Activated B cell treated with CpG ODN at 0.5 μM for 24 hours (primary cell): Measurements from ENCODE around the gene FAM81A. TPM values are rescaled to one million over a fixed set of nuclear protein-coding genes. Genes with fewer than 3 reads are reported as not detected.

Experiments used
- ATAC-seq: fragments of 200-7000 bp; cut with Tn5 transposase; one replicate; pipeline ENCODE4 v1.10.0; 2021; ENCODE audit warnings: low read depth, mild to moderate bottlenecking, moderate library complexity
- CTCF ChIA-PET: fragments of 350-600 bp; sonication (Branson Sonifier 250); formaldehyde crosslinking; loops from one replicate; lab custom pipeline; 2021; ENCODE audit warnings: antibody characterized with exemption; lab: Charles Lee
- POLR2A ChIA-PET: fragments of 350-600 bp; sonication (Branson Sonifier 250); formaldehyde crosslinking; loops from one replicate; lab custom pipeline; 2021; ENCODE audit warnings: antibody characterized with exemption; lab: Charles Lee
- DNase-seq: peaks from one replicate; pipeline ENCODE4 v3.0.0; 2022
- H3K27ac Mint-ChIP-seq: one replicate; pipeline ENCODE4 v1.8.0; 2020; ENCODE audit warnings: mixed read lengths
- H3K27me3 Mint-ChIP-seq: one replicate; pipeline ENCODE4 v1.8.0; 2021; ENCODE audit warnings: mixed read lengths
- H3K36me3 Mint-ChIP-seq: one replicate; pipeline ENCODE4 v1.8.0; 2021; ENCODE audit warnings: low read depth, mixed read lengths
- H3K4me1 Mint-ChIP-seq: one replicate; pipeline ENCODE4 v1.8.0; 2021; ENCODE audit warnings: mixed read lengths
- H3K4me3 Mint-ChIP-seq: one replicate; pipeline ENCODE4 v1.8.0; 2020; ENCODE audit warnings: mild to moderate bottlenecking, mixed read lengths
- H3K9me3 Mint-ChIP-seq: one replicate; pipeline ENCODE4 v1.8.0; 2020; ENCODE audit warnings: mixed read lengths
- intact Hi-C: fragments of 100-400 bp; cut with micrococcal nuclease; formaldehyde crosslinking; loops from one replicate; pipeline ENCODE4 v1.15.1; 2024
- total RNA-seq: library from RNA; stranded (reverse); gene quantifications from 2 replicates; pipeline ENCODE4 v1.2.3, GENCODE V29; 2022
- TF ChIP-seq, protein P1 (sequence below): fragments of 200-600 bp; IDR thresholded peaks from one replicate; pipeline ENCODE4 v1.8.0; 2022; ENCODE audit warnings: antibody characterized with exemption, mild to moderate bottlenecking

Gene FAM81A
- total RNA-seq, 1 donor from 2014 or later: 6.2 TPM

DNA sequence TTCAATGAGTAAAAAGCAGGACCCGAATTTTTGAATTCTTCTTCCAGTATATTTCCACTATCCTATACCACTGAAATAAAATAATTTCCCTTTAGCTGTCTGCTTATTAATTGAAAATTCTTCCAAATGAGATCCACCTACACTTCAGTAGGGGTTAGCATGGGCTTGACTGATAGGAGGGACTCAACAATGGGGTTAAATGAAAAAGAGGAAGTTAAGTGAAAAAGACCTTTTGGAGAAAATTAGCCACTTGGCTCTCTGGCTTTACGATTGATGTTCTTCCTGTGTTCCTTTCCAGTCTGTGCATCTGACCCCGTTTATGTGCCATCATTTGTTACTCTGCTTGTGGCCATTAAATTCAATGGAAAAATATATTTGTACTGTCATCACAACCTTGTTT, 119.6 kb downstream of the FAM81A start:
- ChIA-PET POLR2A (no interaction called here), CTCF (no interaction called here)
- H3K27me3 Mint-ChIP-seq: no peaks in the 10 kb centered on the region
- H3K4me1 Mint-ChIP-seq: peaks cover 5% of the 10 kb centered on the region
- no peak overlapping the region for H3K27ac Mint-ChIP-seq
- H3K4me3 Mint-ChIP-seq: no peak overlapping the region
- TF ChIP-seq, protein P1, sequence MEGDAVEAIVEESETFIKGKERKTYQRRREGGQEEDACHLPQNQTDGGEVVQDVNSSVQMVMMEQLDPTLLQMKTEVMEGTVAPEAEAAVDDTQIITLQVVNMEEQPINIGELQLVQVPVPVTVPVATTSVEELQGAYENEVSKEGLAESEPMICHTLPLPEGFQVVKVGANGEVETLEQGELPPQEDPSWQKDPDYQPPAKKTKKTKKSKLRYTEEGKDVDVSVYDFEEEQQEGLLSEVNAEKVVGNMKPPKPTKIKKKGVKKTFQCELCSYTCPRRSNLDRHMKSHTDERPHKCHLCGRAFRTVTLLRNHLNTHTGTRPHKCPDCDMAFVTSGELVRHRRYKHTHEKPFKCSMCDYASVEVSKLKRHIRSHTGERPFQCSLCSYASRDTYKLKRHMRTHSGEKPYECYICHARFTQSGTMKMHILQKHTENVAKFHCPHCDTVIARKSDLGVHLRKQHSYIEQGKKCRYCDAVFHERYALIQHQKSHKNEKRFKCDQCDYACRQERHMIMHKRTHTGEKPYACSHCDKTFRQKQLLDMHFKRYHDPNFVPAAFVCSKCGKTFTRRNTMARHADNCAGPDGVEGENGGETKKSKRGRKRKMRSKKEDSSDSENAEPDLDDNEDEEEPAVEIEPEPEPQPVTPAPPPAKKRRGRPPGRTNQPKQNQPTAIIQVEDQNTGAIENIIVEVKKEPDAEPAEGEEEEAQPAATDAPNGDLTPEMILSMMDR: no peak
- ATAC-seq: no peak
- intact Hi-C loops: no loop called here
- H3K36me3 Mint-ChIP-seq: no peaks in the 10 kb centered on the region
- no peak for DNase-seq
- H3K9me3 Mint-ChIP-seq: no peaks in the 10 kb centered on the region

DNA sequence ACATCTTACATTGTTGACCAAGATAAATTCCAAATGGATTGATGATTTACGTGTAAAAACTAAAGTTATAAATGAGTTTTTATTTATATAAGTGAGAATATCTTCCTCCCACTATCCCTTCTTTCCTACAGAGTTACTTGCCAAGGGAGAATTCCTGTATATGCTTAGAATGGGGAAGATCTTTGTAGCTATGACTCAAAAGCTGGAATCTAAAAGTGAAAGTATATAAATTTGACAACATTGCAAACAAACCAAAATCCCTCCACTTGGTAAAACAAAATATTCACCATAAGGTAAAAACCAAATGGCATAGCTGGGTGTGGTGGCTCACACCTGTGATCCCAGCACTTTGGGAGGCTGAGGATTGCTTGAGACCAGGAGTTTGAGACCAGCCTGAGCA, 120.9 kb downstream of the FAM81A start:
- ChIA-PET CTCF (interaction anchor here (0.6 to 1.6 kb wide), 2 partner anchors 26 to 1918 kb away, joined by 6 read pairs; no protein-coding TSS in a partner anchor), POLR2A (no interaction called here)
- no peak overlapping the region for H3K27ac Mint-ChIP-seq
- ATAC-seq: no peak
- no peak overlapping the region for H3K4me3 Mint-ChIP-seq
- no peaks in the 10 kb centered on the region for H3K9me3 Mint-ChIP-seq
- TF ChIP-seq, protein P1: no peak
- intact Hi-C loops: no loop called here
- no peaks in the 10 kb centered on the region for H3K36me3 Mint-ChIP-seq
- DNase-seq: no peak
- H3K27me3 Mint-ChIP-seq: no peaks in the 10 kb centered on the region
- H3K4me1 Mint-ChIP-seq: peaks cover 7% of the 10 kb centered on the region

DNA sequence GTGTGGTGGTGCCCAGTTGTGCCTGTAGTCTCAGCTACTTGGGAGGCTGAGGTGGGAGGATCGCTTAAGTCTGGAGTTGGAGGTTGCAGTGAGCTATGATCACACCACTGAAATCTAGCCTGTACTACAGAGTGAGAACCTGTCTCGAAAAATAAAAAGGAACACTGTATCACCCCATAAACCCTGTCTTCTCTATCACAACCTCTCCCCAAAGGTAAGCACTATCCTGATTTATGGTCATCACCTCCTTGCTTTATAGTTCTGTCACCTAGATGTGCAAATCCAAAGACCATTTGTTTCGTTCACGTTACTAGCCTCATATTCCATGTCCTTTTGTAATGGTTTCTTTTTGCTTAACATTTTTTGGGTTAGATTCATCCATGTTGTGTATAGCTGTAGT, 123.6 kb downstream of the FAM81A start:
- ATAC-seq: no peak
- Mint-ChIP-seq H3K36me3 (no peaks in the 10 kb centered on the region), H3K27me3 (peaks cover 2% of the 10 kb centered on the region), H3K4me1 (peaks cover 7% of the 10 kb centered on the region), H3K4me3 (no peak overlapping the region), H3K9me3 (no peaks in the 10 kb centered on the region), H3K27ac (no peak overlapping the region)
- ChIA-PET POLR2A (no interaction called here), CTCF (no interaction called here)
- intact Hi-C loops: no loop called here
- no peak for DNase-seq
- TF ChIP-seq, protein P1: no peak

DNA sequence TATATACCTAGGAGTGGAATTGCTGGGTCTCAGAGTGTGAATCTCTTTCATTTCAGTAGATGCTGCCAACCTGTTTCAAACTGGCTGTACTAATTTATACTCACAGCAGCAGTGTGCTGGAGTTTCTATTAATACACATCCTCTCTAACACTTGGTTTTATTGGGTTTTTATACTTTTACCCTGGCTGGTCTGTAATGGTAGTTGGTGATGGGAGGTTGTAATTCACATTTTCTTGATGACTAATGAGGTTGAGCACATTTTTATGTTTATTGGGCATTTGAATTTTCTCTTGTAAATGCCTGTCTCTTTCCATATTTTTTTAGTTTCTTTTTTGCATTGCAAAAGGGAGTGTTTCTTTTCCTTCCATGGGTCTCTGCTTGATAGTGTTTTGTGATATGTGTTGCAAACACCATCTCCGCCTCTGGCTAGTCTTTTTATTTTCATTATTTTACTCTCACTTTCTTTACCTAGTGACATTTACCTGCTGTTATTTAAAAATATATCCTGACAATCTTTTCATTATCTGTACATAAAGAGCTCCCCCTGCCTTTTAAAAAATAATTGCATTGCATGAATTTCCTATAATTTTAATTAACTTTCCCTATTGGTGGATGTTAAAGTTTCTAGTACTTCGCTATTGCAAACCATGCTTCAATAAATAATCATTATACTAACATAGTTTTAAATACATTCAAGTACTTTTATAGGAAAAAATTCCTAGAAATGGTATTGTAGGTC, 124.6 kb downstream of the FAM81A start:
- ChIA-PET POLR2A (no interaction called here), CTCF (interaction anchor here (0.8 kb wide), 1 partner anchor 30 kb away, joined by 11 read pairs; no protein-coding TSS in a partner anchor)
- peaks cover 6% of the 10 kb centered on the region for H3K4me1 Mint-ChIP-seq
- no peak overlapping the region for H3K27ac Mint-ChIP-seq
- DNase-seq: no peak
- TF ChIP-seq, protein P1: no peak
- H3K4me3 Mint-ChIP-seq: no peak overlapping the region
- H3K27me3 Mint-ChIP-seq: peaks cover 2% of the 10 kb centered on the region
- no peaks in the 10 kb centered on the region for H3K9me3 Mint-ChIP-seq
- H3K36me3 Mint-ChIP-seq: no peaks in the 10 kb centered on the region
- no peak for ATAC-seq
- intact Hi-C loops: loop anchor here (2.0 kb wide), 1 partner anchor 30 kb away; no protein-coding TSS in a partner anchor

DNA sequence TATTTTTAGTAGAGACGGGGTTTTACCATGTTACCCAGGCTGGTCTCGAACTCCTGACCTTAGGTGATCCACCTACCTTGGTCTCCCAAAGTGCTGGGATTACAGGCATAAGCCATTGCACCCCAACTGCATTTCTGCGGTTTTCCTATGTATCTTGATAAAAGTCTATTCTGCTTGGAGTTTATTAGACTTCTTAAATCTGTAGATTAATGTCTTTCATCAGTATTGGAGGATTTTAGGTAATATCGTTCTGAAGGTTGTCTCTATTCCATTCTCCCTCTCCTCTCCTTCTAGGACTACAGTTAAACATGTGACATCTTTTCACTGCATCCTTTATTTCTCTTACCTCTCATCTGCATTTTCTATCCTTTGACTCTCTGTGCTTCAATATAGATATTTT, 127.3 kb downstream of the FAM81A start:
- POLR2A ChIA-PET: no interaction called here
- Mint-ChIP-seq H3K36me3 (no peaks in the 10 kb centered on the region), H3K27ac (no peak overlapping the region), H3K27me3 (peaks cover 2% of the 10 kb centered on the region), H3K4me3 (no peak overlapping the region), H3K4me1 (peaks cover 4% of the 10 kb centered on the region), H3K9me3 (no peaks in the 10 kb centered on the region)
- TF ChIP-seq, protein P1: no peak
- no peak for DNase-seq
- intact Hi-C loops: no loop called here
- CTCF ChIA-PET: no interaction called here
- no peak for ATAC-seq
